OCI-LY7 (cell line): ENCODE results near the gene LILRB2.

Source experiments
- CTCF ChIP-seq: fragments of 200-600 bp; sonication (generic); conservative IDR thresholded peaks from 2 replicates; pipeline ENCODE4 v1.5.1; 2014; ENCODE audit warnings: mild to moderate bottlenecking, antibody characterized with exemption, low read length, moderate library complexity, mixed read lengths
- EZH2phosphoT487 ChIP-seq: fragments of 200-600 bp; sonication (generic); IDR thresholded peaks from 2 replicates; pipeline ENCODE4 v1.6.1; 2018; ENCODE audit warnings: low read depth, borderline replicate concordance, mild to moderate bottlenecking, mixed run types, antibody characterized with exemption, low read length, moderate library complexity, mixed read lengths

- TF ChIP-seq CTCF, result no peak
- TF ChIP-seq EZH2phosphoT487, result no peak
These were observed 44.7 kb upstream of the LILRB2 start for GRCh38 chr19:54325631-54326030.
